NCI-H146 treated with DMSO at 0.1 percent for 48 hours (cell line): ENCODE measurements around the gene UQCRHL.
A peak's percentile ranks its signal among the peaks of the same experiment; 100 is the strongest.
"Not testable (repeated sequence)": the region's sequence is repeated elsewhere in the genome, so short reads cannot be mapped to it uniquely, and the experiment has no call there.

Experiments used
- DNase-seq: peaks from one replicate; lab custom pipeline; 2025; ENCODE audit not compliant: unreplicated experiment; lab: John Stamatoyannopoulos, UW

Gene UQCRHL

DNA sequence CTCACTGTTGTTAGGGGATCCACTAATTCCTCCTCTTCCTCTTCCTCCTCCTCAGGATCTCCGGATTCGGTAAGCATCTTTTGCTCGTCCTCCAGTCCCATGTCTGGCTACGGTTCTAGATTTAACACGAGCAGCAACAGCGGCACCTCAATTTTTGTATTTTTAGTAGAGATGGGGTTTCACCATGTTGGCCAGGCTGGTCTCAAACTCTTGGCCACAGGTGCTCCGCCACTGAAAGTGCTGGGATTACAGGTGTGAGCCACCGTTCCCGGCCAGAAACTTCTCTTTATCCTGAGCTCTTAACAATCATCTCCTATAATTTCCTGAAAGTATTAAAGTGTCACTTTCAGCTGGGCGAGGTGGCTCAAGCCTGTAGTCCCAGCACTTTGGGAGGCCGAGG, at the start of gene UQCRHL:
Gene UQCRHL (minus strand): TSS at position 101 of the 400 bp plus-strand sequence. CDS start 0 bp downstream, at position 101.
- DNase-seq: not testable (repeated sequence)

DNA sequence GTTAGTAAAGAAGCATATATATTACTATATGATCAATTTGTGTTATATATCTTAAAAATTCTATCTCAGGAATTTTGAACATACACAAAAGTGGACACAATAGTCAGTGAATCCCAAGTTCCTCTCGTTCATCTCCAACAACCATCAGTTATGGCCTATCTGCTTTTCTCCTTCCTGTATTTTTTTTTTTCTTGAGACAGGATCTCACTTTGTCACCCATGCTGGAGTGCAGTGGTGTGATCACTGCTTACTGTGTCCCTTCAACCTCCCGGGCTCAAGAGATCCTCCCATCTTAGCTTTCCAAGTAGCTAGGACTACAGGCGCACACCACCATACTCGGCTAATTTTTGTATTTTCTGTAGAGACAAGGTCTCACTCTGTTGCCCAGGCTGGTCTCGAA, 49.4 kb upstream of the UQCRHL start:
- DNase-seq: no peak

DNA sequence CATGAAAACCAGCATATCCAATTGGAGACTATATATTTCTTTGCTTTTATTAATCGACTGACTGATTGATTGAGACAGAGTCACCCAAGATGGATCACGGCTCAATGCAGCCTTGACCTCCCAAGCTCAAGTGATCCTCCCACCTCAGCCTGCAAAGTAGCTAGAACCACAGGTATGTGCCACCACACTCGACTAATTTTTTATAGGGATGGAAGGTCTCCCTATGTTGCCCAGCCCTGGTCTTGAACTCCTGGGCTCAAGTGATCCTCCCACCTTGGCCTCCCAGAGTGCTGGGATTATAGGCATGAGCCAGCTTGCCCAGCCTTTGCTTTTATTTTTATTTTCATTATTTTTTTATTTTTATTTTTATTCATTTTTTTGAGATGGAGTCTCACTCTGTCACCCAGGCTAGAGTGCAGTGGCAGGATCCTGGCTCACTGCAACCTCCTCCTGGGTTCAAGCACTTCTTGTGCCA, 45.4 kb upstream of the UQCRHL start:
- no peak for DNase-seq

DNA sequence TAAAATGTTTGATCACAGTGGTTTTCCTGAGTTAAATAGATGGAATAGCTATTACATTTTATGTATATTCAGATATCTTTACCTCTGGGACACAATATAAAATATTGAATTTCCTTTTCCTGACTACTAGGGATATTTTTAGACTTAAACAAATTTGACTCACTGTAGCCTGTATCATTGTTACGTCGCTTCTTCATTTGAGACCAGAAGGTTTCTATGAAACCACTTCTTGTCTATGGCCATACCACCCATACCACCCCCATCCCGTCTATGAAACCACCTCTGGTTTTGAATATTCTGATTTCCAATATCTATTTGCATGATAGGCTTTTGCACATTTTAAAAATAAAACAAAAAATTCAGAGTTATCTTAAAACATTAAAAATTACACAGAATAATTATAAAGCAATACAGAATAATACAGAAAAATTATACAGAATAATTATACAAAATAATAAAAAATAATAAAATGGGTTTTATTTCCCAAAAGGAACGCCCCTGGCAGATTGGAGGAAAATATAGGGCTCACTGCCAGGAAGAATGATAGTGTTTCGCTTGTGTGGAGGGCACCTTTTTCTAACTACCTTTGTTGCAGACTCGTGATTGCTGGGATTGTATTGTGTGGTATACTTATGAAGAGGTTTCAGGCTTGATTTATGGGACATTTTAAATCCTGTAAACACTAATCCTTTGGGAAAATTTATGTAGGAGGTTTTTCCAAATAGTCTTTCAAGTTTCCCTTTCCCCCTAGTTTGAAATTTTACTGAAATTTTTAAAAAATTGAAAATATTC, 44.8 kb upstream of the UQCRHL start:
- no peak for DNase-seq

DNA sequence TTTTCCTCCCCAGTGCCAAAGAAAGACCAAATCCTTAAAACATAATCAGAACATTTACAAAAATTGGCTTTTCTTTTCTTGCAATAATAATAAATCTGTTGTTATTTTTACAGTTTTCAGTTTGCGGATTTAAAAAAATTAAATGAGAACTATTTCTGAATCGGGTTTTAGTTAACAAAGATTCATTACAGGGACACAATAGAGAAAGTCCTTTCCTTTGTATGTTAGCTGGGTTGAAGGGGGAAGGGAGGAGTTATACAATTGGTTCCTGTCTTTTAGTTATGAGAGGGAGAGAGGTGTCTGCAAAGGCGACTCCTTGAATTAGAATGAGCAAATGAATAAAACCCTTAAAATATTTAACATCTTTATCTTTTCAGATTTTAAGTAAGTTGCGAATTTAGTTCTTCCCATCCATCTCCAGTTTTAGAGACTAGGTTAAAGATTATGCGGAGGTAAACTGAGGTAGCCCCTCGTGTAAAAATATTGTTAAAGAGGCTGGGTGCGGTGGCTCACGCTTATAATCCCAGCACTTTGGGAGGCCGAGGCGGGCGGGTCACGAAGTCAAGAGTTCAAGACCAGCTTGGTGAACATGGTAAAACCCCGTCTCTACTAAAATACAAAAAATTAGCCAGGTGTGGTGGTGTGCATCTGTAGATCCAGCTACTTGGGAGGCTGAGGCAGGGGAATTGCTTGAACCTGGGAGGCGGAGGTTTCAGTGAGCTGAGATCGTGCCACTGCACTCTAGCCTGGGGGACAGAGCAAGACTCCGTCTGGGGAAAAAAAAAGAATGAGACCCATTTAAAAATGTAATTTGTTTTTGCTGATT, 44.0 kb upstream of the UQCRHL start:
- DNase-seq: no peak

DNA sequence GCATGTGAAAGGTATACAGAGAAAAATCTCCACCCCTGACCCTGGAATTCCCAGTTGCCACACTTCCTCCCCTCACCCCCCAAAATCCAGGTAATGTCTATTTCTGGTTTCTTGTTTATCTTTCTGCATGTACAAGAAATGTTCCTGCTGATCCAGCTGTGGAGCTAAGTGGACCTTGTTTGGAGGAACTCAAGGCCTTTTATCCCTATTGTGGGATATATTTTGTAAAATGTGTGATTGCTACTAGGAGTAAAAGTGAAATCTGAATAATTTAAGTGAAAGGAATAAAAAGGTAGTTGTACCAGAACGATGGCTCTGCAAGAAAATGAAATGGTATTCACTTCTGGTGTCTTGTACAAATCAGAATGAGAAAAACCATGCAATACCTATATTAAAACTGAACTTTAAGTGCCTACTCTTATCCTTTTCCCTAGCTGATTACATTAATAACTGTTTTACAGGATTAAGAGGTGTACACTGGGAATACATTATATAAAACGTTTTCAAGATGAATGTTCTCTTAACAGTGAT, 43.1 kb upstream of the UQCRHL start:
- DNase-seq: peak; percentile 18

DNA sequence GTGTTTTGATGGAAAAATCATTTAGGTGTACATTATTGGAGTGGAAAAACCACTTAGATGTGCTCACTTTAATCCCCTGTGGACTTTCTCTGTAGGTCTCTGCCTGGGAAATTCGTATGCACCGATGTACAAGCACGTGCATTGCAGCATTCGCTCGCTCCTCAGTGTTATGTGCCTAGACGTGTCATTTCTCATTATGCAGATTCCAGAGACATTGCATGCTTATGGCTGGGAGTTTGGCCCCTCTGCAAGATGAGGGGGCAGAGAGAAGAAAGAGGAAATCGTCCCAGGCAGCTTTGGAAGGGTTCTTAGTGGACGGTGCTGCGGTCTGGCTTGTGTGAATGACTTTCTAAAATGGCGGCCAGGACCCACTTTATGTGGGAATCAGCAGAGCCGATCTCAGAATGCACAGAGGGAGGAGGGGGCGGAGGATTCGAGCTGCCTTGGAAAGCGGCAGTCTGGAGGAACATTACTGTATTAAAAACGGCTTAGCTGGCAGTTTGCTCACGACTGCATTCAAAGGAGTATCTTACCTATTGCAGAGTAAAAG, 42.4 kb upstream of the UQCRHL start:
- peak; percentile 47 for DNase-seq

DNA sequence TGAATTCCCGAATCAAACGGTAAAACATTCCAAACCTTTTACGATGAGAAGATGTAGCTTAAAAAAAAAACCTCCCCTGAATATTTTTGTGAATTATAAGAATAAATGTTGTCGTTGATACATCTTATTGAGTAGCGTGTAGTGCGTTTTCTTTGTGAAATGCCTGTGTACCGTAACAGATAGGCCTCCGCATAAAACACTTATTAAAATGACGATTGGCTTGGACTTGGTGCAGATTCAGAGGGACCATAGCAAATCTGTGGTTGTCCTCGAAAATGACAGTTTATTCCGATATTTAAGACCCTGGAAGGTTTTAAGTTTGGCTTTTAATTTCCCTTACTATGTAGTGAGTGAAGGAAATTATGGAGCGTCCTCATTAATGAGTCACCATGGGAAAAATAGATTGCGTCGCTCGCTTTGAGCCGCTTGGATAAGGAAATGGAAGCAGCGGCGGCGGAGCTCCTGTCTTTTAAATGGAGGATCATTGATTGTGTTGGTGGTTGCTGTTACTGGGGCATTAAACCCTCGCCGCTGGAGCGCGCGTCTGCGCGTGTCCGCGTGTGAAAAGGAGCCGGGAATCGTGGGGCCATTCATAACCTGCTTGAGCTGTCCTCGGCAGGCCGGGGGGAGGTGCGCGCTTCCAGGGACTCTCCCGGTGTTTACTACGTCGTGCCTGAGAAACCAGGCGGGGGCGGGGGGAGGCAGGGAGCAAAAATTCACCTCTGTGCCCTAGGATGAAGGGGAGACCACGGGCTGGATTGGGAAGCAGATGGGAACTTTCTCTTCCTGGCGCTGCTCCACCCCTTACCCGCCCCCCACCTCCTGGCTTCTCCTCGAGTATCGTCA, 41.7 kb upstream of the UQCRHL start:
- peak; percentile 77 for DNase-seq

DNA sequence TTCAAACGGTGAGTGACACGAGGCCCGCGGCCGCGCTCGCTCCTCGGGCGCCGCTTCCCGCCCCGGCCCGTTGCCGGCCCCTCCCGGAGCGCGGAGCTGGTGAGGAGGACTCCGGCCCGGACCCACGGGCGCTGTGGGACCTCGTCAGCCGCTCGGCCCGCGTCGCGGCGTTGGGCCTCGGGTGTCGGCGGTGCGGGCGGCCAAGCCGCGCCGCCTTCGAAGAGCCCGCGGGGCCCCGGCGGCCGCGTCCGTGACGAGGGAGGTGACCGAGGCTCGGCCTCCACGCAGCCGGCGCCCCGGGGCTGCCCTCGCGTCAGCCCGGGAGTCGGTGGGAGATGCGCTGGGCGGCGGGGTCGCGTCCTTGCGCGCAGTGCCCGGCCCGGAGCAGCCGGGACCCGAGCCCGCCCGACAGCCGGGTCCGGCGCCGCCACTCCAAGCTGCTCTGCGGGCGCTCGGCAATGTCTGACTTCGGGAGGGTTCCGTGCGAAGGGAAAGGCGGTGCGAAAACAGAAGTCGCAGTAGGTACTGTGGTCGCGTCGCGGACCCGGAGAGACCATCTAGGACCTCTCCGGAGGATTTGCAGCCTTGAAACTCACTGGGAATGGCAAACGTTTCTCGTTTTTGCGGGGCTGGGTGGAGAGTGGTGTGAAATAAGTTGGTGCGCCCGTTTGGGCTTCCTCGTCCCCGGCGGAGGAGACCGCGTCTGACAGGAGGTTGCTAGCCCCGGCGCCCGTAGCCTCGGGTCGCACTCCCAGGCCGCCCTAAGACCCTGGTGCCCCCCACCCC, 40.9 kb upstream of the UQCRHL start:
- DNase-seq: no peak

DNA sequence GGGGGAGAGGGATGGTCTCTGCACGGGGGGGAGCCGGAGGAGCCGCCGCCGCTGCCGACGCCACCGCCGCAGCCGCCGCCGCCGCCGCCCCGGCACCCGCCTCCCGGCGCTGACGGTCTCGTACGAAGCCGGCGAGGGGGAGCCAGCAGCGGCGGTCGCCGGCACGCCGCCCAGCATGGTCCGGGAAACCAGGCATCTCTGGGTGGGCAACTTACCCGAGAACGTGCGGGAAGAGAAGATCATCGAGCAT, 40.4 kb upstream of the UQCRHL start:
- DNase-seq: no peak

DNA sequence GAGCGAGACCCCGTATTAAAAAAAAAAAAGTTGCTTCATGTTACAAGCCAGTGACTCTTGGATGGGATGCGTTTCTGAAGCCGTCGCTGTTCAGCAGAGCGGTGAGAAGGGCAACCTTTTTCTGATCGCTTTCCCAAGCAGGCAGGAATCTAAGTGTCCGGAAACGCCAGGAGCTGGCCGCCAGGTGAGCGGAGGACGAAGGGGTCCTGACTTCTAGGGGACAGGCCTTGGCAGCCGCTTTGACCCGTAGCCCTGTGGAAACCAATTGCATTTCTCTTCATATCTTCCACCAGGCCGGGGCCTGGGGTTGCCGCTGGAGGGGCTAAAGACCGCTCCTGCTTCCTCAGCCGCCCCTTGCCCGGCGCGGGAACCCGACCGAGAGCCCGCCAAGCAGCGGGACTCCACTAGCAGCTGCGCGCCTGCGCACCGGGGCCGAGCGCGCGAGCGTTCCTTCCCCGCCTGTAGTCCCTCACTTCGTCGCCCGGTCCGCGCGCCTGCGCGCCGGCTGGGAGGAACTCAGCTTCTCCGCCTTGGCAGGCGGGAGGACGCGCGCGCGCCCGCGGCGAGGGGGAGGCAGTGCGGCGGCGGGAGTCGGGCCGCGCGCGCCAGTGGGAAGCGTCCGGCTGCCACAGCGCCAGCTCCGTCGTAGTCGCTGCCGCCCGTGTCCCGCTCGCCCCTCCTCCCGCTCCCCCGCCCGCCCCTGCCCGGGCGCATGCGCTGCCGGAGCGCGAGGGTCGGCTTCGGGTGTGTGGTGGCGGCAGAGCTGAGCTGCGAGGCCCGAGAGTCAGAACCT, 39.8 kb upstream of the UQCRHL start, which contains the start of gene SPEN:
Gene SPEN (plus strand): TSS at position 608 of the 793 bp plus-strand sequence. CDS start 361 bp downstream, outside the sequence.
- peak; percentile 74 for DNase-seq

DNA sequence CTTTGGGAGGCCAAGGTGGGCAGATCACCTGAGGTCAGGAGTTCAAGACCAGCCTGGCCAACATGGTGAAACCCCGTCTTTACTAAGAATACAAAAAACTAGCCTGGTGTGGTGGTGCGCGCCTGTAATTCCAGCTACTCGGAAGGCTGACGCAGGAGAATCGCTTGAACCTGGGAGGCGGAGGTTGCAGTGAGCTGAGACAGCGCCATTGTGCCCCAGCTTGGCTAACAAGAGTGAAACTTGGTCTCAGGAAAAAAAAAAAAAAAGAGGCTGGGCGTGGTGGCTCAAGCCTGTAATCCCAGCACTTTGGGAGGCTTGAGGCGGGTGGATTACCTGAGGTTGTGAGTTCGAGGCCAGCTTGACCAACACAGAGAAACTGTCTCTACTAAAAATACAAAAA, 38.6 kb upstream of the UQCRHL start:
- DNase-seq: not testable (repeated sequence)

DNA sequence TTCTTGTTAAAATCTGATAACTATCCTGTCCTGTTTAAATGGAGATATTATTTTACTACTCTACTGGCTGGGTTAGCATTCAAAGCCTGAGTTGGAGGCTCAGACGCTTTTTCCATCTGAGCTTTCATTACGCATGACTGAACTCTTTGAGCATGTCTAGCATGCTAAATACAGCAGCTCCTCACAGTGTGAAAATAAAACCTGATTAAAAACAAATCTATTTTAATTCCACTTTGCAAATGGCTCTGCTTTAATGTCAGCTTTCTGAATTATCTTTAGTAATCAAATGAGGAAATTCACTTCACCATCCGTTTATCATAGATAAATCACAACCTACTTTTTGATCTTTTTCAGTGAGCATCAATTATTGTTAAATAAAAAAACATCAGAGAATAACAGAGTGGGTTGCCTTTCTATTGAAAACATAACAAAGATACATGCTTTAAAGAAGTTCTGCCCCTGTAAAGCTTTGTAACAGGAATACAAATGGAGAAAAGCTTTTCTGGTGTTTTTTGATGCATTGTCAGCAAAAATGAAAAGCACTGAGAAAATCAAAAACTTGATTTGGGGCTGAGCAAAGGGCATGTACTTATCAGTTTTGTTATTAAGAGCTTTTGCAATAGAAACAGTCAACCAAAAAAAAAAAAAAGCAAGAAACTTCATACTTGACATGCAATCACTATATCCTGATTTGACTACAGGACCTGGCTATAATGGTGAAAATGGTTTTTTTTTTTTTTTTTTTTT, 36.5 kb upstream of the UQCRHL start:
- DNase-seq: no peak

DNA sequence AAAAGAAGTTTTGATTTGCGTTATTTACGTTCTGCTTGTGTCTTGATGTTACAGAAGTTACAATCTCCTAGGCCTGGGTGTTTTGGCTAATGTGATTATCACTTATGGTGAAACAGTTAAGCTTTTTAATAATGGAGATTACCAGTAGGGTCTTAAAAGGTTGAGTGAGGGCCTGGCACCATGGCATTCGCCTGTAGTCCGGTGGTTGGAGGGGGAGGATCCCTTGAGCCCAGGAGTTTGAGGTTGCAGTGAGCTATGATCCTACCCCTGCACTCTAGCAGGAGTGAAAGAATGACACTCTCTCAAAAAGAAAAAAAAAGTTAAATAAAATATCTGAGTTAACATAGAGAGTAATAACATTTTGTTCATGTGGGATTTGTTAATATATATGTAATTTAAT, 31.3 kb upstream of the UQCRHL start:
- no peak for DNase-seq

DNA sequence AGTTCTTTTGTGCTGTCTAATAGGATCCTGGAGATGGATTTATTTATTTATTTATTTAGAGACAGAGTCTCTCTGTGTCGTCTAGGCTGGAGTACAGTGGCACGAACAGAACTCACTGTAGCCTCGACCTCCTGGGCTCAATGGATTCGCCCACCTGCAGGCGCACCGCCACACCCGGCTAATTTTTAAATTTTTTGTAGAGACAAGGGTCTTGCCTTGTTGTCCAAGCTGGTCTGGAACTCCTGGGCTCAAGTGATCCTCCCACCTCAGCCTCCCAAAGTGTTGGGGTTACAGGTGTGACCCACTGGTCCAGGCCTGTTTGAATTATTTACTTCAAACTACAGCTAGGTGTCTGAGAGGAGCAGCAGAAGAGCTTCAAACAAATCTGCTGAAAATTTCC, 30.5 kb upstream of the UQCRHL start:
- no peak for DNase-seq

DNA sequence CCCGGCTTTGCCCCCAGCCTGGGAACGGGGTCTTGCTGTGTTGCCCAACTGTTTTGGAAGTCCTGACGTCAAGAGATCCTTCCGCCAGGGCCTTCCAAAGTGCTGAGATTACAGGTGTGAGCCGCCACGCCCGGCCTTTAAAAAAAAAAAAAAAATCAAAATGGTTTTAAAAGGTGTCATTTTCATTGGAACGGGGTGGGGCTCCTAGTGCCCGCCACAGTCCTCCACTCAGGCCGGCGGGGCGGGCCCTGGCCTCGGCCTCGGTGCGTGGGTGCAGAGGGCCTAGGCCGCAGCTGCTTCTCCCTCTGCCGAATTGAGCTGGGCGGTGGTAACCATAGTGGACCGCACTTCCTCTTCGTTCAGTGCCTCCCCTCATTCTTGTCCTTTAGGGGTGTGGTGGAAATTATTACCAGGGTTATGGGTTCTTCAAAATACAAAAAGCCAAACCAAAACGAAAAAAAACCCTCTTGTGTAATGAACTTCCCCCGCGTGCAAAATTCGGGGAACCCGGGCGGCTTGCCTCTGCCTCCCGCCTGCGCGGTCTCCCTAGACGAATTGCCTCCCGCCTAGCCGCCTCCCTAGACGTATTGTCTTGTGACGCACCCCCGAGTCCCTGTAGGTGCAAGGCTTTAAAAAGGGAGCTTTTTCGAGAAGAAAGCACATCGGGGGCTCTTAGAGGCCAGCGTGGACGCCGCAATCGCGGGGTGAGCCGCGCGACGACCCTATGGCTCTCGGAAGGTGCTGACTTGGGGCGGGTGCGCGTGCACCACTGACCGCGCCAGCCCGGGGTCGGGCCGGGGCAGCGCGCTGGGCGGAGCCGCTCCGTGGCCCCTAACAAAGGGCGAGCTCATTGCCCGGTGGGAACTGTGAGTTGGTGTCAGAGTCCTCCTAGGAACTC, 29.6 kb upstream of the UQCRHL start:
- DNase-seq: no peak

DNA sequence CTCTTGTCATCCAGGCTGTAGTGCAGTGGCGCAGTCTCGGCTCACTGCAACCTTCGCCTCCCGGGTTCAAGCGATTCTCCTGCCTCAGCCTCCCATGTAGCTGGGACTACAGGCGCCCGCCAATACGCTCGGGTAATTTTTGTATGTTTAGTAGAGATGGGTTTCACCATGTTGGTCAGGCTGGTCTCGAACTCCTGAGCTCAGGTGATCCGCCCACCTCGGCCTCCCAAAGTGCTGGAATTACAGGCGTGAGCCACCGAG, 29.0 kb upstream of the UQCRHL start:
- DNase-seq: not testable (repeated sequence)
